H1 (cell line): ENCODE results near the gene NPSR1. TPM values are rescaled to one million over a fixed set of nuclear protein-coding genes. Genes with fewer than 3 reads are reported as not detected.

ENCODE experiments used
- CTCF ChIA-PET: fragments of 300-600 bp; sonication (Branson Sonifier 250); formaldehyde crosslinking; loops from one replicate; lab custom pipeline; 2021; ENCODE audit not compliant: partially characterized antibody; lab: Charles Lee
- POLR2A ChIA-PET: fragments of 300-600 bp; sonication (Branson Sonifier 250); formaldehyde crosslinking; loops from one replicate; lab custom pipeline; 2021; ENCODE audit warnings: inconsistent platforms; ENCODE audit not compliant: partially characterized antibody; lab: Charles Lee
- DNase-seq, 2 experiments: peaks; one replicate each; pipeline versions ENCODE4 v3.0.0 to v3.0.0-alpha.2; 2010 to 2022; ENCODE audit warnings: low spot score in 2 of 2, low read depth in 1 of 2, mixed read lengths in 1 of 2
- FAIRE-seq: peaks from 2 replicates; lab custom pipeline; 2011; peaks lifted over from hg19 to GRCh38; lab: Jason Lieb, UNC
- H2AFZ ChIP-seq: 2 replicates; pipeline ENCODE4 v1.8.1; 2012; ENCODE audit warnings: low read length, inconsistent platforms
- H2AK5ac ChIP-seq: 2 replicates; pipeline ENCODE4 v1.6.1; 2013; ENCODE audit warnings: low read depth, low read length
- H2BK120ac ChIP-seq: replicated peaks from 2 replicates; pipeline ENCODE3; 2013; ENCODE audit warnings: low read depth, low read length, inconsistent platforms
- H2BK12ac ChIP-seq: 2 replicates; pipeline ENCODE4 v1.6.1; 2013; ENCODE audit warnings: low read depth, low read length
- H2BK15ac ChIP-seq: 2 replicates; pipeline ENCODE4 v1.6.1; 2013; ENCODE audit warnings: low read length
- H2BK20ac ChIP-seq: 2 replicates; pipeline ENCODE4 v1.6.1; 2013; ENCODE audit warnings: low read length
- H2BK5ac ChIP-seq: 2 replicates; pipeline ENCODE4 v1.6.1; 2013; ENCODE audit warnings: low read depth, low read length
- H3K14ac ChIP-seq: 2 replicates; pipeline ENCODE4 v1.6.1; 2013; ENCODE audit warnings: inconsistent platforms; ENCODE audit not compliant: insufficient read length
- H3K18ac ChIP-seq: 2 replicates; pipeline ENCODE4 v1.6.1; 2013; ENCODE audit warnings: low read length; ENCODE audit errors: extremely low read depth
- H3K23ac ChIP-seq: 2 replicates; pipeline ENCODE4 v1.6.1; 2013; ENCODE audit warnings: inconsistent platforms; ENCODE audit not compliant: insufficient read length
- H3K23me2 ChIP-seq: 2 replicates; pipeline ENCODE4 v1.6.1; 2013; ENCODE audit warnings: low read depth, low read length
- H3K27ac ChIP-seq: 2 replicates; pipeline ENCODE4 v1.6.1; 2011; ENCODE audit warnings: low read depth, low read length, inconsistent platforms
- H3K27me3 ChIP-seq, 4 experiments: replicated peaks in 1 of 4; 1 replicate in 1 of 4; 2 replicates in 3 of 4; pipeline versions ENCODE4 v1.6.1 to v1.8.1; 2011 to 2013; ENCODE audit warnings: low read length in 3 of 4, mild to moderate bottlenecking in 3 of 4, inconsistent platforms in 2 of 4, mixed read lengths in 2 of 4, moderate library complexity in 1 of 4; ENCODE audit not compliant: control insufficient read depth in 3 of 4, insufficient read depth in 3 of 4; ENCODE audit errors: extremely low read depth in 1 of 4
- H3K36me3 ChIP-seq, 4 experiments: 2 replicates each; pipeline versions ENCODE4 v1.6.1 to v1.8.1; 2011 to 2013; ENCODE audit warnings: mild to moderate bottlenecking in 4 of 4, low read length in 3 of 4, moderate library complexity in 2 of 4, control low read depth in 1 of 4, inconsistent platforms in 1 of 4; ENCODE audit not compliant: insufficient read depth in 4 of 4, control insufficient read depth in 2 of 4
- H3K4ac ChIP-seq: replicated peaks from 2 replicates; pipeline ENCODE3; 2013; ENCODE audit warnings: low read length, low read depth, mixed read lengths, inconsistent platforms; ENCODE audit not compliant: insufficient read length
- H3K4me1 ChIP-seq, 4 experiments: replicated peaks in 1 of 4; 1 replicate in 1 of 4; 2 replicates in 3 of 4; pipeline versions ENCODE4 v1.6.1 to v1.8.1; 2011 to 2013; ENCODE audit warnings: low read length in 3 of 4, inconsistent platforms in 2 of 4, mixed read lengths in 1 of 4; ENCODE audit not compliant: insufficient read depth in 4 of 4, control insufficient read depth in 3 of 4
- H3K4me2 ChIP-seq, 2 experiments: 2 replicates each; pipeline versions ENCODE4 v1.6.1 to v1.8.1; 2011 to 2013; ENCODE audit warnings: low read depth in 2 of 2, low read length in 2 of 2, control low read depth in 1 of 2, inconsistent platforms in 1 of 2, mild to moderate bottlenecking in 1 of 2; ENCODE audit not compliant: insufficient read depth in 1 of 2
- H3K4me3 ChIP-seq, 4 experiments: fragments of 200-600, 300-600 bp in 1 of 4; sonication (generic), shearing (Covaris generic), sonication (Bioruptor Twin) in 1 of 4; 2 replicates each; pipeline versions ENCODE4 v1.5.1 to v1.8.1; 2011 to 2016; ENCODE audit warnings: low read length in 4 of 4, low read depth in 3 of 4, control low read depth in 2 of 4, inconsistent platforms in 2 of 4, mild to moderate bottlenecking in 2 of 4, mixed read lengths in 1 of 4, moderate library complexity in 1 of 4; ENCODE audit not compliant: insufficient read depth in 2 of 4; ENCODE audit errors: extremely low read depth in 1 of 4
- H3K56ac ChIP-seq: replicated peaks from 2 replicates; pipeline ENCODE3; 2013; ENCODE audit warnings: low read depth, mild to moderate bottlenecking, mixed read lengths, low read length, inconsistent platforms; ENCODE audit not compliant: insufficient read length
- H3K79me1 ChIP-seq: 2 replicates; pipeline ENCODE4 v1.6.1; 2013; ENCODE audit warnings: low read depth, low read length, control low read depth
- H3K79me2 ChIP-seq, 2 experiments: 2 replicates each; pipeline versions ENCODE4 v1.6.1 to v1.8.1; 2012 to 2013; ENCODE audit warnings: low read length in 2 of 2, mild to moderate bottlenecking in 2 of 2, inconsistent platforms in 1 of 2; ENCODE audit not compliant: insufficient read depth in 2 of 2, control insufficient read depth in 1 of 2
- H3K9ac ChIP-seq, 4 experiments: replicated peaks in 1 of 4; 1 replicate in 1 of 4; 2 replicates in 3 of 4; pipeline versions ENCODE4 v1.6.1 to v1.8.1; 2011 to 2013; ENCODE audit warnings: low read depth in 3 of 4, low read length in 3 of 4, control low read depth in 2 of 4, mild to moderate bottlenecking in 2 of 4, moderate library complexity in 2 of 4, inconsistent platforms in 1 of 4; ENCODE audit errors: extremely low read depth in 1 of 4
- H3K9me3 ChIP-seq, 2 experiments: 2 replicates each; pipeline versions ENCODE4 v1.6.1 to v1.8.1; 2012 to 2013; ENCODE audit warnings: mild to moderate bottlenecking in 2 of 2, moderate library complexity in 2 of 2, control low read depth in 1 of 2, inconsistent platforms in 1 of 2, low read depth in 1 of 2, low read length in 1 of 2, mixed read lengths in 1 of 2; ENCODE audit not compliant: insufficient read depth in 2 of 2
- H4K20me1 ChIP-seq, 2 experiments: replicated peaks in 1 of 2; 2 replicates each; pipeline versions ENCODE3 to v1.8.1; 2011 to 2013; ENCODE audit warnings: inconsistent platforms in 2 of 2, low read length in 2 of 2, mild to moderate bottlenecking in 1 of 2; ENCODE audit not compliant: insufficient read depth in 2 of 2, control insufficient read depth in 1 of 2
- H4K5ac ChIP-seq: 2 replicates; pipeline ENCODE4 v1.6.1; 2013; ENCODE audit warnings: low read length, low read depth, mixed read lengths, inconsistent platforms; ENCODE audit not compliant: insufficient read length
- H4K8ac ChIP-seq: 2 replicates; pipeline ENCODE4 v1.8.0; 2013; ENCODE audit warnings: mild to moderate bottlenecking, moderate library complexity, low read length, inconsistent platforms; ENCODE audit not compliant: insufficient read depth; ENCODE audit errors: extremely low read depth
- H4K91ac ChIP-seq: replicated peaks from 2 replicates; pipeline ENCODE3; 2013; ENCODE audit warnings: low read length, mixed read lengths, inconsistent platforms; ENCODE audit not compliant: insufficient read length
- BCL11A ChIP-seq, 2 experiments: IDR thresholded peaks; one replicate each; pipeline ENCODE4 v1.6.1; 2011; ENCODE audit warnings: low read depth in 2 of 2, low read length in 2 of 2, mild to moderate bottlenecking in 2 of 2
- CREB1 ChIP-seq: IDR thresholded peaks from 2 replicates; pipeline ENCODE4 v1.6.1; 2012; ENCODE audit warnings: inconsistent platforms
- EZH2 ChIP-seq: fragments of 200-600 bp; sonication (generic); IDR thresholded peaks from 2 replicates; pipeline ENCODE4 v1.7.1; 2012; ENCODE audit warnings: low read depth, mild to moderate bottlenecking, moderate library complexity, low read length, inconsistent platforms; ENCODE audit not compliant: severe bottlenecking
- JUN ChIP-seq: IDR thresholded peaks from 2 replicates; pipeline ENCODE4 v1.6.1; 2011; ENCODE audit warnings: low read depth, mild to moderate bottlenecking, improper control_type of control experiment, low read length
- SAP30 ChIP-seq: fragments of 300-600 bp; sonication (generic); IDR thresholded peaks from 2 replicates; pipeline ENCODE4 v1.7.1; 2012; ENCODE audit warnings: low read length, moderate library complexity, mild to moderate bottlenecking, inconsistent platforms; ENCODE audit not compliant: insufficient read depth, insufficient replicate concordance
- WGBS, 2 experiments: shearing (Covaris generic) in 1 of 2; methylation state at CpG; one replicate each; pipeline versions ENCODE4 v1.1.6 to v1.1.7; 2013 to 2015; ENCODE audit warnings: low lambda C conversion rate in 2 of 2, mixed read lengths in 2 of 2, inconsistent platforms in 1 of 2, low coverage in 1 of 2, missing lambda C conversion rate in 1 of 2; ENCODE audit not compliant: insufficient replicate concordance in 2 of 2, insufficient coverage in 1 of 2, insufficient read length in 1 of 2; ENCODE audit errors: extremely low coverage in 1 of 2, missing lambda C conversion rate in 1 of 2; 5-methylcytosine and 5-hydroxymethylcytosine counted together
- polyA plus RNA-seq, 7 experiments: library from polyadenylated mRNA; depleted of rRNA in 3 of 7; stranded (reverse) in 5 of 7; unstranded in 2 of 7; fragments of >200 nt in 5 of 7; fragments of 200-250 nt in 2 of 7; gene quantifications; 1 replicate in 5 of 7; 2 replicates in 1 of 7; 4 replicates in 1 of 7; pipeline versions ENCODE4 v1.2.1 to v1.2.3, GENCODE V29; 2011 to 2013; ENCODE audit warnings: missing spikeins in 2 of 7, mixed read lengths in 2 of 7
- total RNA-seq: library from RNA; stranded (reverse); fragmentation: NEBNext Ultra II Directional; extraction: Animal tissue kit (Norgen Biotek cat#: 25700); gene quantifications from 2 replicates; pipeline ENCODE4 v1.2.1, GENCODE V29; 2021

NPSR1 gene
- total and polyA plus RNA-seq, 2 of the 8 experiments (the other 6 are each of a cell fraction or from before 2014, with no cell fraction given): not detected

- Histone ChIP-seq H3K23ac (no peak overlapping the region), H3K14ac (no peak overlapping the region), H2AK5ac (no peak overlapping the region), H3K27ac (no peak overlapping the region), H3K4me2 (no peak overlapping the region), H2BK12ac (no peak overlapping the region), H3K79me2 (no peaks in the 10 kb centered on the region), H3K9ac (no peak overlapping the region), H2BK120ac (no peak overlapping the region), H4K5ac (no peak overlapping the region), H4K20me1 (no peaks in the 10 kb centered on the region), H2BK15ac (no peak overlapping the region), H3K27me3 (no peaks in the 10 kb centered on the region), H3K4me3 (no peak overlapping the region), H2AFZ (no peak overlapping the region), H3K4ac (no peak overlapping the region), H4K91ac (no peak overlapping the region), H3K56ac (no peak overlapping the region), H4K8ac (no peak overlapping the region), H3K23me2 (no peaks in the 10 kb centered on the region), H3K4me1 (peaks cover 0 to 7% (median 0%) of the 10 kb centered on the region in 4 experiments; a peak in 1 of 7 replicates), H3K36me3 (no peaks in the 10 kb centered on the region), H3K79me1 (no peaks in the 10 kb centered on the region), H2BK5ac (no peak overlapping the region), H2BK20ac (no peak overlapping the region), H3K9me3 (no peaks in the 10 kb centered on the region)
- DNase-seq (no peak), FAIRE-seq (no peak)
- POLR2A ChIA-PET: no interaction called here
- CTCF ChIA-PET: interaction anchor here (0.7 to 1.7 kb wide), 2 partner anchors 10 to 93 kb away, joined by 3 to 8 read pairs; partner anchors contain the start of gene NPSR1
- 89% methylated on average over 2 of the region's 2 CpGs; no CpG with 5 or more reads in 1 of the 2 experiments for WGBS, 2 experiments
- no peak for TF ChIP-seq EZH2
- TF ChIP-seq BCL11A (IDR thresholded peaks at IDR 0.05; ENCODE audit: low read depth in 2 of 2, low read length in 2 of 2): no peak
- no peak for TF ChIP-seq CREB1
- TF ChIP-seq SAP30: no peak
- no peak for TF ChIP-seq JUN
- TF ChIP-seq, all 59 proteins: peak for 0
- no peak overlapping the region for H3K18ac ChIP-seq
These were observed 92.6 kb downstream of the NPSR1 start for GRCh38 chr7:34750636-34751035.
